Adrenal gland (tissue), 5 donors: ENCODE data around the gene PLCH2.

Source experiments
- CTCF ChIP-seq, 6 experiments: fragments of 450-650 bp in 4 of 6; fragments of 200-600 bp in 2 of 6; sonication (generic) in 1 of 6; IDR thresholded peaks; 1 replicate in 5 of 6; 2 replicates in 1 of 6; pipeline versions ENCODE4 v1.5.1 to v1.8.0; 2016 to 2021; ENCODE audit warnings: antibody characterized with exemption in 6 of 6, mild to moderate bottlenecking in 2 of 6, moderate library complexity in 1 of 6
- POLR2A ChIP-seq, 2 donors: fragments of 450-650 bp; IDR thresholded peaks; one replicate each; pipeline ENCODE4 v1.6.1; 2017; ENCODE audit warnings: antibody characterized with exemption in 2 of 2, mild to moderate bottlenecking in 2 of 2, moderate library complexity in 1 of 2
- donor health status: DM: no; HTN: no; CAD: no.

GRCh38 chr1:2533365-2533764 is 57.3 kb downstream of the PLCH2 start:
- TF ChIP-seq POLR2A (IDR thresholded peaks at IDR 0.05) (no peak), CTCF (IDR thresholded peaks at IDR 0.05) (no peak)
